H1 (cell line): Measurements from ENCODE around the gene CSRP3. TPM values are rescaled to one million over a fixed set of nuclear protein-coding genes. Genes with fewer than 3 reads are reported as not detected.

ENCODE experiments used
- CTCF ChIA-PET: fragments of 300-600 bp; sonication (Branson Sonifier 250); formaldehyde crosslinking; loops from one replicate; lab custom pipeline; 2021; ENCODE audit not compliant: partially characterized antibody; lab: Charles Lee
- POLR2A ChIA-PET: fragments of 300-600 bp; sonication (Branson Sonifier 250); formaldehyde crosslinking; loops from one replicate; lab custom pipeline; 2021; ENCODE audit warnings: inconsistent platforms; ENCODE audit not compliant: partially characterized antibody; lab: Charles Lee
- DNase-seq, 2 experiments: peaks; one replicate each; pipeline versions ENCODE4 v3.0.0 to v3.0.0-alpha.2; 2010 to 2022; ENCODE audit warnings: low spot score in 2 of 2, low read depth in 1 of 2, mixed read lengths in 1 of 2
- FAIRE-seq: peaks from 2 replicates; lab custom pipeline; 2011; peaks lifted over from hg19 to GRCh38; lab: Jason Lieb, UNC
- H2AFZ ChIP-seq: 2 replicates; pipeline ENCODE4 v1.8.1; 2012; ENCODE audit warnings: low read length, inconsistent platforms
- H2AK5ac ChIP-seq: 2 replicates; pipeline ENCODE4 v1.6.1; 2013; ENCODE audit warnings: low read depth, low read length
- H2BK120ac ChIP-seq: replicated peaks from 2 replicates; pipeline ENCODE3; 2013; ENCODE audit warnings: low read depth, low read length, inconsistent platforms
- H2BK12ac ChIP-seq: 2 replicates; pipeline ENCODE4 v1.6.1; 2013; ENCODE audit warnings: low read depth, low read length
- H2BK15ac ChIP-seq: 2 replicates; pipeline ENCODE4 v1.6.1; 2013; ENCODE audit warnings: low read length
- H2BK20ac ChIP-seq: 2 replicates; pipeline ENCODE4 v1.6.1; 2013; ENCODE audit warnings: low read length
- H2BK5ac ChIP-seq: 2 replicates; pipeline ENCODE4 v1.6.1; 2013; ENCODE audit warnings: low read depth, low read length
- H3K14ac ChIP-seq: 2 replicates; pipeline ENCODE4 v1.6.1; 2013; ENCODE audit warnings: inconsistent platforms; ENCODE audit not compliant: insufficient read length
- H3K18ac ChIP-seq: 2 replicates; pipeline ENCODE4 v1.6.1; 2013; ENCODE audit warnings: low read length; ENCODE audit errors: extremely low read depth
- H3K23ac ChIP-seq: 2 replicates; pipeline ENCODE4 v1.6.1; 2013; ENCODE audit warnings: inconsistent platforms; ENCODE audit not compliant: insufficient read length
- H3K23me2 ChIP-seq: 2 replicates; pipeline ENCODE4 v1.6.1; 2013; ENCODE audit warnings: low read depth, low read length
- H3K27ac ChIP-seq: 2 replicates; pipeline ENCODE4 v1.6.1; 2011; ENCODE audit warnings: low read depth, low read length, inconsistent platforms
- H3K27me3 ChIP-seq, 4 experiments: replicated peaks in 1 of 4; 1 replicate in 1 of 4; 2 replicates in 3 of 4; pipeline versions ENCODE4 v1.6.1 to v1.8.1; 2011 to 2013; ENCODE audit warnings: low read length in 3 of 4, mild to moderate bottlenecking in 3 of 4, inconsistent platforms in 2 of 4, mixed read lengths in 2 of 4, moderate library complexity in 1 of 4; ENCODE audit not compliant: control insufficient read depth in 3 of 4, insufficient read depth in 3 of 4; ENCODE audit errors: extremely low read depth in 1 of 4
- H3K36me3 ChIP-seq, 4 experiments: 2 replicates each; pipeline versions ENCODE4 v1.6.1 to v1.8.1; 2011 to 2013; ENCODE audit warnings: mild to moderate bottlenecking in 4 of 4, low read length in 3 of 4, moderate library complexity in 2 of 4, control low read depth in 1 of 4, inconsistent platforms in 1 of 4; ENCODE audit not compliant: insufficient read depth in 4 of 4, control insufficient read depth in 2 of 4
- H3K4ac ChIP-seq: replicated peaks from 2 replicates; pipeline ENCODE3; 2013; ENCODE audit warnings: low read length, low read depth, mixed read lengths, inconsistent platforms; ENCODE audit not compliant: insufficient read length
- H3K4me1 ChIP-seq, 4 experiments: replicated peaks in 1 of 4; 1 replicate in 1 of 4; 2 replicates in 3 of 4; pipeline versions ENCODE4 v1.6.1 to v1.8.1; 2011 to 2013; ENCODE audit warnings: low read length in 3 of 4, inconsistent platforms in 2 of 4, mixed read lengths in 1 of 4; ENCODE audit not compliant: insufficient read depth in 4 of 4, control insufficient read depth in 3 of 4
- H3K4me2 ChIP-seq, 2 experiments: 2 replicates each; pipeline versions ENCODE4 v1.6.1 to v1.8.1; 2011 to 2013; ENCODE audit warnings: low read depth in 2 of 2, low read length in 2 of 2, control low read depth in 1 of 2, inconsistent platforms in 1 of 2, mild to moderate bottlenecking in 1 of 2; ENCODE audit not compliant: insufficient read depth in 1 of 2
- H3K4me3 ChIP-seq, 4 experiments: fragments of 200-600, 300-600 bp in 1 of 4; sonication (generic), shearing (Covaris generic), sonication (Bioruptor Twin) in 1 of 4; 2 replicates each; pipeline versions ENCODE4 v1.5.1 to v1.8.1; 2011 to 2016; ENCODE audit warnings: low read length in 4 of 4, low read depth in 3 of 4, control low read depth in 2 of 4, inconsistent platforms in 2 of 4, mild to moderate bottlenecking in 2 of 4, mixed read lengths in 1 of 4, moderate library complexity in 1 of 4; ENCODE audit not compliant: insufficient read depth in 2 of 4; ENCODE audit errors: extremely low read depth in 1 of 4
- H3K56ac ChIP-seq: replicated peaks from 2 replicates; pipeline ENCODE3; 2013; ENCODE audit warnings: low read depth, mild to moderate bottlenecking, mixed read lengths, low read length, inconsistent platforms; ENCODE audit not compliant: insufficient read length
- H3K79me1 ChIP-seq: 2 replicates; pipeline ENCODE4 v1.6.1; 2013; ENCODE audit warnings: low read depth, low read length, control low read depth
- H3K79me2 ChIP-seq, 2 experiments: 2 replicates each; pipeline versions ENCODE4 v1.6.1 to v1.8.1; 2012 to 2013; ENCODE audit warnings: low read length in 2 of 2, mild to moderate bottlenecking in 2 of 2, inconsistent platforms in 1 of 2; ENCODE audit not compliant: insufficient read depth in 2 of 2, control insufficient read depth in 1 of 2
- H3K9ac ChIP-seq, 4 experiments: replicated peaks in 1 of 4; 1 replicate in 1 of 4; 2 replicates in 3 of 4; pipeline versions ENCODE4 v1.6.1 to v1.8.1; 2011 to 2013; ENCODE audit warnings: low read depth in 3 of 4, low read length in 3 of 4, control low read depth in 2 of 4, mild to moderate bottlenecking in 2 of 4, moderate library complexity in 2 of 4, inconsistent platforms in 1 of 4; ENCODE audit errors: extremely low read depth in 1 of 4
- H3K9me3 ChIP-seq, 2 experiments: 2 replicates each; pipeline versions ENCODE4 v1.6.1 to v1.8.1; 2012 to 2013; ENCODE audit warnings: mild to moderate bottlenecking in 2 of 2, moderate library complexity in 2 of 2, control low read depth in 1 of 2, inconsistent platforms in 1 of 2, low read depth in 1 of 2, low read length in 1 of 2, mixed read lengths in 1 of 2; ENCODE audit not compliant: insufficient read depth in 2 of 2
- H4K20me1 ChIP-seq, 2 experiments: replicated peaks in 1 of 2; 2 replicates each; pipeline versions ENCODE3 to v1.8.1; 2011 to 2013; ENCODE audit warnings: inconsistent platforms in 2 of 2, low read length in 2 of 2, mild to moderate bottlenecking in 1 of 2; ENCODE audit not compliant: insufficient read depth in 2 of 2, control insufficient read depth in 1 of 2
- H4K5ac ChIP-seq: 2 replicates; pipeline ENCODE4 v1.6.1; 2013; ENCODE audit warnings: low read length, low read depth, mixed read lengths, inconsistent platforms; ENCODE audit not compliant: insufficient read length
- H4K8ac ChIP-seq: 2 replicates; pipeline ENCODE4 v1.8.0; 2013; ENCODE audit warnings: mild to moderate bottlenecking, moderate library complexity, low read length, inconsistent platforms; ENCODE audit not compliant: insufficient read depth; ENCODE audit errors: extremely low read depth
- H4K91ac ChIP-seq: replicated peaks from 2 replicates; pipeline ENCODE3; 2013; ENCODE audit warnings: low read length, mixed read lengths, inconsistent platforms; ENCODE audit not compliant: insufficient read length
- EZH2 ChIP-seq: fragments of 200-600 bp; sonication (generic); IDR thresholded peaks from 2 replicates; pipeline ENCODE4 v1.7.1; 2012; ENCODE audit warnings: low read depth, mild to moderate bottlenecking, moderate library complexity, low read length, inconsistent platforms; ENCODE audit not compliant: severe bottlenecking
- GTF2F1 ChIP-seq: IDR thresholded peaks from 2 replicates; pipeline ENCODE4 v1.6.1; 2012; ENCODE audit warnings: low read depth, low read length, improper control_type of control experiment, borderline replicate concordance
- WGBS, 2 experiments: shearing (Covaris generic) in 1 of 2; methylation state at CpG; one replicate each; pipeline versions ENCODE4 v1.1.6 to v1.1.7; 2013 to 2015; ENCODE audit warnings: low lambda C conversion rate in 2 of 2, mixed read lengths in 2 of 2, inconsistent platforms in 1 of 2, low coverage in 1 of 2, missing lambda C conversion rate in 1 of 2; ENCODE audit not compliant: insufficient replicate concordance in 2 of 2, insufficient coverage in 1 of 2, insufficient read length in 1 of 2; ENCODE audit errors: extremely low coverage in 1 of 2, missing lambda C conversion rate in 1 of 2; 5-methylcytosine and 5-hydroxymethylcytosine counted together
- polyA plus RNA-seq, 7 experiments: library from polyadenylated mRNA; depleted of rRNA in 3 of 7; stranded (reverse) in 5 of 7; unstranded in 2 of 7; fragments of >200 nt in 5 of 7; fragments of 200-250 nt in 2 of 7; gene quantifications; 1 replicate in 5 of 7; 2 replicates in 1 of 7; 4 replicates in 1 of 7; pipeline versions ENCODE4 v1.2.1 to v1.2.3, GENCODE V29; 2011 to 2013; ENCODE audit warnings: missing spikeins in 2 of 7, mixed read lengths in 2 of 7
- total RNA-seq: library from RNA; stranded (reverse); fragmentation: NEBNext Ultra II Directional; extraction: Animal tissue kit (Norgen Biotek cat#: 25700); gene quantifications from 2 replicates; pipeline ENCODE4 v1.2.1, GENCODE V29; 2021

The CSRP3 gene
- total and polyA plus RNA-seq, 2 of the 8 experiments (the other 6 are each of a cell fraction or from before 2014, with no cell fraction given) = not detected

DNA sequence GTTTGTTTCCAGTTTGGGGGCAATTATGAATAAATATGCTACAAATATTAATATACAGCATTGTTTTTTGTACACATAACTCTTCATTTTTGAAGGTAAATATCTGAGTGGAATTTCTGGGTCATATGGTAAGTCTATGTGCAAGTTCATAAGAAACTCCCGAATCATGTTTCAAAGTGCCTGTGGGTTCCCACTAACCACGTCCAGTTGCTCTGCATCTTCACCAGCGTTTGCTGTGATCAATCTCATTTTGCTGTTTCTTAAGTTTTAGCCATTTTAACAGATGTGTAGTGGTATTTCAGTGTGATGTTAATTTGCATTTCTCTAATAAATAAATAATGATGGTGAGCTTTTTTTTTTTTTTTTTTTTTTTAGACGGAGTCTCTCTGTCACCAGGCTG lies 14.2 kb upstream of the CSRP3 start:
- Histone ChIP-seq H3K36me3 (no peaks in the 10 kb centered on the region), H4K91ac (no peak overlapping the region), H3K18ac (no peak overlapping the region), H4K8ac (no peak overlapping the region), H3K27me3 (no peaks in the 10 kb centered on the region), H2BK120ac (no peak overlapping the region), H3K14ac (no peak overlapping the region), H2BK15ac (no peak overlapping the region), H3K4me3 (no peak overlapping the region), H3K23me2 (no peaks in the 10 kb centered on the region), H3K4me2 (no peak overlapping the region), H2BK5ac (no peak overlapping the region), H2AK5ac (no peak overlapping the region), H3K9me3 (no peaks in the 10 kb centered on the region), H2AFZ (no peak overlapping the region), H3K56ac (no peak overlapping the region), H4K5ac (no peak overlapping the region), H3K23ac (no peak overlapping the region), H3K4me1 (no peaks in the 10 kb centered on the region), H3K4ac (no peak overlapping the region), H4K20me1 (no peaks in the 10 kb centered on the region), H3K9ac (no peak overlapping the region), H3K27ac (no peak overlapping the region), H2BK12ac (no peak overlapping the region), H3K79me1 (no peaks in the 10 kb centered on the region), H3K79me2 (no peaks in the 10 kb centered on the region), H2BK20ac (no peak overlapping the region)
- DNase-seq (no peak), FAIRE-seq (no peak)
- POLR2A ChIA-PET = interaction anchor here (1.1 kb wide), 1 partner anchor 142 kb away, joined by 4 read pairs; no protein-coding TSS in a partner anchor
- CTCF ChIA-PET = no interaction called here
- TF ChIP-seq GTF2F1 (no peak), EZH2 (no peak)
- WGBS, 2 experiments = 92% methylated on average over 3 of the region's 4 CpGs; no CpG with 5 or more reads in 1 of the 2 experiments
